H1 (cell line): ENCODE data around the gene ZRANB1.

ENCODE experiments used
- ASH2L ChIP-seq: fragments of 200-600, 300-600 bp; sonication (generic); IDR thresholded peaks from one replicate; pipeline ENCODE4 v1.7.1; 2017; ENCODE audit warnings: low read length
- CEBPB ChIP-seq: IDR thresholded peaks from 2 replicates; pipeline ENCODE4 v1.6.1; 2012; ENCODE audit warnings: low read depth, low read length
- CTCF ChIP-seq, 3 experiments: IDR thresholded peaks; 1 replicate in 2 of 3; 2 replicates in 1 of 3; pipeline versions ENCODE4 v1.5.1 to v1.6.1; 2011; ENCODE audit warnings: low read length in 3 of 3, mild to moderate bottlenecking in 3 of 3, inconsistent platforms in 2 of 3, low read depth in 1 of 3, moderate library complexity in 1 of 3; ENCODE audit not compliant: insufficient read depth in 1 of 3; ENCODE audit errors: control extremely low read depth in 1 of 3
- EGR1 ChIP-seq: IDR thresholded peaks from 2 replicates; pipeline ENCODE4 v1.6.1; 2011; ENCODE audit warnings: low read depth, low read length, borderline replicate concordance
- EP300 ChIP-seq, 2 experiments: IDR thresholded peaks; 1 replicate in 1 of 2; 2 replicates in 1 of 2; pipeline ENCODE4 v1.6.1; 2011 to 2012; ENCODE audit warnings: low read depth in 2 of 2, low read length in 2 of 2, mild to moderate bottlenecking in 2 of 2, borderline replicate concordance in 1 of 2, inconsistent platforms in 1 of 2, moderate library complexity in 1 of 2
- EZH2 ChIP-seq: fragments of 200-600 bp; sonication (generic); IDR thresholded peaks from 2 replicates; pipeline ENCODE4 v1.7.1; 2012; ENCODE audit warnings: low read depth, mild to moderate bottlenecking, moderate library complexity, low read length, inconsistent platforms; ENCODE audit not compliant: severe bottlenecking
- FOSL1 ChIP-seq: IDR thresholded peaks from 2 replicates; pipeline ENCODE4 v1.6.1; 2011; ENCODE audit warnings: mild to moderate bottlenecking, low read depth, low read length, moderate library complexity; ENCODE audit not compliant: insufficient read depth
- JUND ChIP-seq: IDR thresholded peaks from 2 replicates; pipeline ENCODE4 v1.6.1; 2011; ENCODE audit warnings: mild to moderate bottlenecking, improper control_type of control experiment, low read length
- YY1 ChIP-seq: IDR thresholded peaks from 2 replicates; pipeline ENCODE4 v1.6.1; 2011; ENCODE audit warnings: low read depth, mild to moderate bottlenecking, low read length

- TF ChIP-seq CTCF (IDR thresholded peaks at IDR 0.05; ENCODE audit: control extremely low read depth in 1 of 3, insufficient read depth in 1 of 3, low read depth in 1 of 3, low read length in 3 of 3) (no peak), CEBPB (no peak), JUND (no peak), YY1 (no peak), FOSL1 (no peak), EP300 (IDR thresholded peaks at IDR 0.05; ENCODE audit: borderline replicate concordance in 1 of 2, low read depth in 2 of 2, low read length in 2 of 2) (no peak), EZH2 (no peak), ASH2L (no peak), EGR1 (no peak)
Measured at GRCh38 chr10:124993345-124993708, 51.4 kb downstream of the ZRANB1 start.
